Esophagus squamous epithelium (tissue), 5 donors: ENCODE results near the gene IL6R. TPM values are rescaled to one million over a fixed set of nuclear protein-coding genes. Genes with fewer than 3 reads are reported as not detected.
A peak's percentile ranks its signal among the peaks of the same experiment; 100 is the strongest.

Source experiments
- DNase-seq: peaks from one replicate; lab custom pipeline; 2025; lab: John Stamatoyannopoulos, UW
- H3K27ac ChIP-seq, 4 donors: fragments of 200-600 bp; sonication (generic); one replicate each; pipeline ENCODE4 v1.5.1; 2016 to 2019; ENCODE audit warnings: mild to moderate bottlenecking in 1 of 4
- H3K27me3 ChIP-seq, 4 donors: fragments of 200-600 bp; sonication (generic); 1 replicate in 3 of 4; 2 replicates in 1 of 4; pipeline versions ENCODE4 v1.5.1 to v1.6.0; 2017 to 2021; ENCODE audit warnings: antibody characterized with exemption in 1 of 4
- H3K36me3 ChIP-seq, 3 donors: fragments of 200-600 bp; sonication (generic); one replicate each; pipeline ENCODE4 v1.5.1; 2016 to 2019
- H3K4me1 ChIP-seq, 3 donors: fragments of 200-600 bp; sonication (generic); one replicate each; pipeline ENCODE4 v1.5.1; 2017 to 2019
- H3K4me3 ChIP-seq, 4 donors: fragments of 200-600 bp; sonication (generic); 1 replicate in 3 of 4; 2 replicates in 1 of 4; pipeline ENCODE4 v1.5.1; 2016 to 2019; ENCODE audit warnings: mild to moderate bottlenecking in 2 of 4, moderate library complexity in 1 of 4
- H3K9me3 ChIP-seq, 3 donors: fragments of 200-600 bp; sonication (generic); one replicate each; pipeline ENCODE4 v1.5.1; 2016 to 2019
- CTCF ChIP-seq, 6 experiments: fragments of 450-650 bp in 4 of 6; fragments of 200-600 bp in 2 of 6; sonication (generic) in 2 of 6; IDR thresholded peaks; one replicate each; pipeline ENCODE4 v1.5.1; 2016 to 2019; ENCODE audit warnings: antibody characterized with exemption in 6 of 6, mild to moderate bottlenecking in 4 of 6, moderate library complexity in 4 of 6
- POLR2A ChIP-seq, 4 donors: fragments of 450-650 bp; IDR thresholded peaks; one replicate each; pipeline ENCODE4 v1.6.1; 2017; ENCODE audit warnings: antibody characterized with exemption in 4 of 4, mild to moderate bottlenecking in 4 of 4, moderate library complexity in 3 of 4
- WGBS, 2 donors: methylation state at CpG; one replicate each; pipeline ENCODE4 v1.1.5; 2018; 5-methylcytosine and 5-hydroxymethylcytosine counted together
- intact Hi-C: fragments of 100-400 bp; cut with DNase I; formaldehyde crosslinking; loops from one replicate; pipeline ENCODE4 v1.15.0; 2022
- total RNA-seq, 4 donors: library from RNA; depleted of rRNA; stranded (reverse); fragments of >200 nt; gene quantifications; one replicate each; pipeline ENCODE4 v1.1.0, GENCODE V29; 2016
- donor health status: DM: yes; HTN: yes; CAD: no.

The IL6R gene
- total RNA-seq, 4 donors from 2014 or later: 6.4 to 47.7 (median 8.1) TPM

- Histone ChIP-seq H3K9me3 (no peaks in the 10 kb centered on the region), H3K4me1 (peaks cover 33 to 95% (median 39%) of the 10 kb centered on the region in 3 donors), H3K36me3 (peaks cover 5 to 54% (median 6%) of the 10 kb centered on the region in 3 donors), H3K27ac (peak overlapping the region; percentile 69 to 90 (median 85)), H3K4me3 (peak overlapping the region in 3 of 4 donors; percentile 21 to 48 (median 24)), H3K27me3 (no peaks in the 10 kb centered on the region)
- TF ChIP-seq POLR2A (IDR thresholded peaks at IDR 0.05) (peak in 1 of 4 donors; percentile 21), CTCF (IDR thresholded peaks at IDR 0.05) (no peak)
- 41 to 49% methylated on average over 15 to 16 of the region's 18 CpGs for WGBS, 2 donors
- intact Hi-C loops: no loop called here
- no peak for DNase-seq
Observed at GRCh38 chr1:154434346-154435085, 29.4 kb downstream of the IL6R start.

DNA sequence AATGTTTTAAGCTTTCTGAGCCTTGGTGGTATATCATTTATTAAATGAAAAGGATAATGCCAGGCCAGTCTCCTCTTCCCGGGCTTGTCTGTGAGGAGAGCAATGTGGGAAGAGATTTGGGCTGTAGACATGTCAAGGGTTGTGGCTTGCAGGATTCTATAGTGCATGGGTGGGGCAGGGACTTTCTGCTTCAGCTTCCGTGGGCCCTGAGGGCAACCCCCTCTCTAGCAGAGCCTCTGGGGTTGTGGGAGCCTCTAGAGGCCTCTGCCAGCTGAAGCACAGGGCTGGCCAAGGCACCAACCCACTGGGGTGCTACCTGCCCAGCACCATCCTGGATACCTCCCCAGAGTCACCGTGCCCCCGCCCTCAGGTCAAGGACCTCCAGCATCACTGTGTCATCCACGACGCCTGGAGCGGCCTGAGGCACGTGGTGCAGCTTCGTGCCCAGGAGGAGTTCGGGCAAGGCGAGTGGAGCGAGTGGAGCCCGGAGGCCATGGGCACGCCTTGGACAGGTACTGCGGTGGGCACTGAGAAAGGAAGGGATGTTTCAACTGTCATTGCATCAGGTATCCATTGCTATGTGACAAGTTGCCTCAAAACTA is 30.6 kb downstream of the IL6R start:
- DNase-seq: no peak
- Histone ChIP-seq H3K9me3 (no peaks in the 10 kb centered on the region), H3K27me3 (no peaks in the 10 kb centered on the region), H3K4me1 (peaks cover 33 to 91% (median 39%) of the 10 kb centered on the region in 3 donors), H3K36me3 (peaks cover 0 to 44% (median 5%) of the 10 kb centered on the region in 3 donors), H3K27ac (peak overlapping the region; percentile 69 to 90 (median 85)), H3K4me3 (peak overlapping the region in 3 of 4 donors; percentile 21 to 48 (median 24))
- no peak for TF ChIP-seq CTCF (IDR thresholded peaks at IDR 0.05)
- TF ChIP-seq POLR2A (IDR thresholded peaks at IDR 0.05): no peak
- 62 to 77% methylated on average over 3 to 8 of the region's 15 CpGs for WGBS, 2 donors
- intact Hi-C loops: no loop called here

DNA sequence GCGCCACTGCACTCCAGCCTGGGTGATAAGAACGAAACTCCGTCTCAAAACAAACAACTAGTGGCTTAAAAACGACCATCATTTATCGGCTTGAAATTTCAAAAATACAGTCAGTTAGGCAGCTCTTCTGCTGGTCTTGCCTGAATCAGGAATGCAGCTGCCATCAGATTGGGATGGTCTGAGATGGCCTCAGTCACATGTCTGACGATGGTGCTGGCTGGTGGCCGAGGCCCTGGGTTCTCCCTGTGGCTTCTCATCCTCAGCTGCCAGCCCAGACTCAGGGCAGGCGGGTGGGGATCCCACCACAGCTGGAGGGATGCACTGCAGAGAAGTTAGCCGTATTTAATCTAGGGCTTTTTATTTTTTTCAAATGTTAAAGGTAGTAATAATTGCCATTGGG is 31.3 kb downstream of the IL6R start:
- peak overlapping the region; percentile 69 to 90 (median 85) for H3K27ac ChIP-seq
- H3K4me3 ChIP-seq: peak overlapping the region in 3 of 4 donors; percentile 21 to 48 (median 24)
- no peaks in the 10 kb centered on the region for H3K9me3 ChIP-seq
- no peaks in the 10 kb centered on the region for H3K27me3 ChIP-seq
- peaks cover 27 to 91% (median 39%) of the 10 kb centered on the region in 3 donors for H3K4me1 ChIP-seq
- no peak for DNase-seq
- 69 to 81% methylated on average over 7 to 9 of the region's 9 CpGs for WGBS, 2 donors
- H3K36me3 ChIP-seq: peaks cover 0 to 43% (median 5%) of the 10 kb centered on the region in 3 donors
- TF ChIP-seq CTCF (IDR thresholded peaks at IDR 0.05): no peak
- TF ChIP-seq POLR2A (IDR thresholded peaks at IDR 0.05): no peak
- intact Hi-C loops: no loop called here

DNA sequence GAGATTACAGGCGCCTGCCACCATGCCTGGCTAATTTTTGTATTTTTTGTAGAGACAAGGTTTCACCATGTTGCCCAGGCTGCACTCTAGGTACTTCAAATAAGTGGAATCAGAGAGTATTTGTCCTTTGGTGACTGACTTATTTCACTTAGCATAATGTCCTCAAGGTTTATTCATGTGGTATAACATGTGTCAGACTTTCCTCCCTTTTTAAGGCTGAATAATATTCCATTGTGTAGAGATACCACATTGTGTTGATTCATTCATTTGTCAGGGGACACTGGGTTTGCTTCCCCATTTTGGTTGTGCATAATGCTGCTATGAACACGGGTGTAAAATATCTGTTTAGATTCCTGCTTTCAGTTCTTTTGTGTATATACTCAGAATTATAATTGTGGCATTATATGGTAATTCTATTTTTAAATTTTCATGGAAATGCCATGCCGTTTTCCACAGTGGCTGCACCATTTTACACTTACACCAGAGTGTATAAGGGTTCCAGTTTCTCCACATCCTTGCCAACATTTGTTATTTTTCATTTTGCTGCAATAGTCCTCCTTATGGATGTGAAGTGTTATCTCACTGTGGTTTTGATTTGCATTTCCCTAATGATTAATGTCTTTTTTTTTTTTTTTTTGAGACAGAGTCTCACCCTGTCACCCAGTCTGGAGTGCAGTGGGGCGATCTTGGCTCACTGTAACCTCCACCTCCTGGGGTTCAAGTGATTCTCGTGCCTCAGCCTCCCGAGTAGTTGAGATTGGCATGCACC is 35.1 kb downstream of the IL6R start:
- Histone ChIP-seq H3K36me3 (peaks cover 0 to 54% (median 5%) of the 10 kb centered on the region in 3 donors), H3K27me3 (no peaks in the 10 kb centered on the region), H3K9me3 (no peaks in the 10 kb centered on the region), H3K4me3 (no peak overlapping the region), H3K27ac (peak overlapping the region in 2 of 4 donors; percentile 30 to 40), H3K4me1 (peaks cover 7 to 89% (median 17%) of the 10 kb centered on the region in 3 donors)
- DNase-seq: no peak
- WGBS, 2 donors: 71 to 78% methylated on average over 6 of the region's 6 CpGs
- intact Hi-C loops: no loop called here
- no peak for TF ChIP-seq POLR2A (IDR thresholded peaks at IDR 0.05)
- TF ChIP-seq CTCF (IDR thresholded peaks at IDR 0.05): no peak
